ENCODE data around the gene KCNE4.

KCNE4 gene

GRCh38 chr2:223051693-223052289 lies at the start of gene KCNE4:
TSS of gene KCNE4 (plus strand) at chr2:223052190. CDS start at chr2:223052831, 641 bp downstream.
- DNase-seq (ENCODE audit: low read depth): no peak

- no peak for DNase-seq (ENCODE audit: low read depth)
Measured at GRCh38 chr2:223003191-223003590, 48.8 kb upstream of the KCNE4 start.

DNA sequence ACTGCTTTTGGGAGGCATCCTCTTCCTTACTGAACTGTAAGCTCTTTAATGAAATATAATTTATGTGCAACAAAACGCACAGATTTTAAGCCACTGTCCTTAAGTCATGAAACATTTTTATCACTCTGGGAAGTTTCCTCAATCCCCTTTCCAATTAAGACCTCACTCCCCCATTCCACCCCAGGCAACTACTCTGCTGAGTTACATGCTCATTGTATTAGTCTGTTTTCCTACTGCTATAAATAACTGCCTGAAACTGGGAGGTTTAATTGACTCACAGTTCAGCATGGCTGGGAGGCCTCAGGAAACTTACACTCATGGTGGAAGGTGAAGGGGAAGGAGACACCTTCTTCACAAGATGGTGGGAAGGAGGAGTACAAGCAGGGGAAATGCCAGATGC lies 46.5 kb upstream of the KCNE4 start:
- DNase-seq (ENCODE audit: low read depth): no peak

DNA sequence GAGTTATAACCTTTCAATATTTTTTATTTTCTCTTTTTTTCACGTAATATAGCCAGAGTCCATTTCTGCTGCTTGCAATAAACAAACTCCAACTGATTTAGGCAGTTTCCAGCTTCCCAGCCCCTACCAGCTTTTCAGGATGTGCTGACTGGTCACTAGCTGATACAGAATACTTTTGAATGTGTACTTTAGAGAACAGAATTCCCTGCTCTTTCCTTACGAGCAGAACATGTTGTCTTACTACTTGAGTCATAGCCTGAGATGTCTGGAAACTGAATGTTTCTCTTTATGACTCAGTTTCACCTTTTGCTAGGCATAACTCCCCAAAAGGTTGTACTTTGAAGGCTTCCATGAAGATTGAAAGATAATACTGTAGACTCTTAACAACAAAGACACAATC lies 44.5 kb upstream of the KCNE4 start:
- DNase-seq (ENCODE audit: low read depth): no peak

GRCh38 chr2:223008162-223008561 lies 43.8 kb upstream of the KCNE4 start:
- DNase-seq (ENCODE audit: low read depth): no peak

GRCh38 chr2:223008956-223009355 lies 43.0 kb upstream of the KCNE4 start:
- DNase-seq (ENCODE audit: low read depth): no peak

DNA sequence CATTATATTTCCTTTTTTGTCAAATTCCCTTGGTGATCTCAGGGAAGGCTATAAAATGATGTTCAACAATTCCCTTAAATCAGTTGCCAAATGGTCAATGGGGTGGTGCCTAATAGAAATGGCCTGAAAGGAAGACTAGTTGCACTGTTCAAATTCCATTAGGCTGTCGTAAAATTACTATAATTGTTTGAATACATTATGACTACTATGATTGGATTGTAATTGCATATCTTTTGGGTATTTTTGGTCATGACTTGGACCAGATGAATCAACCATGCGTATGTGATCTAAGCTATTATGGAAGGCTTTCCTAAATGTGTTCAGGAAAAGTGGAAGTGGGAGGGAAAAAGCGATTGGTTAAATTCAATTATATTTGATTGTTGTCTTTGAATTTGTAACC lies 41.3 kb upstream of the KCNE4 start:
- no peak for DNase-seq (ENCODE audit: low read depth)

DNA sequence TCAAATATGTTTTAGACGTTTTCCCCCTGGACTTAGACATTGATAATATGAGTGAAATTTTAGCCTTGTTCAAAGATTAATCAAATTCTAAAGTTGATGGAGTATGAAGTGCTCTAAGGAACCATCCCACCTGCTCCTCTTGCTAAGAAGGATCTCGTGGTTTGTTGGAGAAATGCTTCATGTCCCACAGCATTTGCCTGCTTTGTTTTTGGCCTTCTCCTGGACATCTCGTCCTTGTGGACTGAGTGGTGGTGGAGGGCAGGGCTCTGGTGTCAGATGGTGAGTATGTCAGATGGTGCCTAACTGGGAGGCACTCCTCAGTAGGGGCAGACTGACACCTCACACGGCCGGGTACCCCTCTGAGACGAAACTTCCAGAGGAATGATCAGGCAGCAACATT lies 39.7 kb upstream of the KCNE4 start:
- no peak for DNase-seq (ENCODE audit: low read depth)

DNA sequence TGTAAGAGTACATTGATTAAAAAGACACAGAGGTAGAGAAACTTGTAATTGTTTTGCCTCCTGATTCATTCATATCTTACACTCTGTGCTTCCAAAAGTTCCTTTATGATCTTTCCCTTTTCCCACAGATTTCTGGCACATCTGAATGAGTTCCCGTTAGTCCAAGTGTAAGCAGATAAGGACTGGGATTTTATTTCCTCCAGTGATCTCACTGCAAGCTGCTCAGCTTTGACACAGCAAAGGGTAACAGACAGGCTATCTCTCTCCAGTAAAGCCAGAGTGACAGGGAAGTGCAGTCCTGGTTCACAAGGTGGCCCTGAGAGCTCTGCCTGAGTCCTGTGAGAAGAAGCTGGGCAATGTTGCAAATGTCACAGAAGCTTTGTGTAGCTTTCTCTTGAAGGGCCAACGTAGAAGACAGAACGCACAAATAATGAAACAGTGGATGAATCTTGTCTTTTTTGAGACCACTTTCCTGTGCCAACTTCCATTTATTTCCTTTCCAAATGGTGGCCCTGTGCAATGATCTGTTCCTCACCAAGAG lies 32.5 kb upstream of the KCNE4 start:
- DNase-seq (ENCODE audit: low read depth): no peak

DNA sequence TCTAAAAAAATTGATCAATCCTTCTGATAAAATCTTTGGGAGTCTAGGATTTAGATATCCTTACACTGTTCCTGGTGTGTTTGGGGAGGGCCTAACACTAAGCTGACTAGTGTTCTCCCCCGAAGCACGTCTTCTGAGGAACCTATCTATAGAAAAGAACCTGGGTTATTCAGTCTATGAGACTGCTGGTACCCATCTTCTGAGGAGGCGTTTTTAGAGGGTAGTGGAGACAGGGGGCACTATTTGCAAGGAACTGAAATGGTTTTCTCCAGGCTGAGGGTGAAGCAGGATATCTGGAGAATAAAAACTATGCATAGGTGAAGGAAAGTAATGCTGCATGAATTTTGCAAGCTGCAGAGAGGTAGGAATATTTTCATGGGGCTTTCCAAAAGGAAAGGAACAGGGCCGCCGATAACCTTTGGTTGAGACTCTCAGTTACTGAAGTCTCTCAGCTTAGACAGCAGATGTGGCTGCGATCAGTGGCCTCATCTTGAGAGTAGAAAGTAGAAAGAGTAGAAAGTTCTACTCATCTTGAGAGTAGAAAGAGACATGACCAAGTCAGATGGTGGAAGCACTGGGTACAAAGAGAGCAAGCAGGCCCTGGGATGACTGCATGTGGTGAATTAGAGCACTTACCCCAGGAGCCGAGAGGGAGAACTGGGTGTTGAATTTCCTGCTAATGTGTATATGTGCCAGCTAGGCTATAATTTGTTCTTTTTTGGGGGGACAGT lies 31.8 kb upstream of the KCNE4 start:
- DNase-seq (ENCODE audit: low read depth): no peak

GRCh38 chr2:223020971-223021675 lies 30.9 kb upstream of the KCNE4 start:
- DNase-seq (ENCODE audit: low read depth): no peak

DNA sequence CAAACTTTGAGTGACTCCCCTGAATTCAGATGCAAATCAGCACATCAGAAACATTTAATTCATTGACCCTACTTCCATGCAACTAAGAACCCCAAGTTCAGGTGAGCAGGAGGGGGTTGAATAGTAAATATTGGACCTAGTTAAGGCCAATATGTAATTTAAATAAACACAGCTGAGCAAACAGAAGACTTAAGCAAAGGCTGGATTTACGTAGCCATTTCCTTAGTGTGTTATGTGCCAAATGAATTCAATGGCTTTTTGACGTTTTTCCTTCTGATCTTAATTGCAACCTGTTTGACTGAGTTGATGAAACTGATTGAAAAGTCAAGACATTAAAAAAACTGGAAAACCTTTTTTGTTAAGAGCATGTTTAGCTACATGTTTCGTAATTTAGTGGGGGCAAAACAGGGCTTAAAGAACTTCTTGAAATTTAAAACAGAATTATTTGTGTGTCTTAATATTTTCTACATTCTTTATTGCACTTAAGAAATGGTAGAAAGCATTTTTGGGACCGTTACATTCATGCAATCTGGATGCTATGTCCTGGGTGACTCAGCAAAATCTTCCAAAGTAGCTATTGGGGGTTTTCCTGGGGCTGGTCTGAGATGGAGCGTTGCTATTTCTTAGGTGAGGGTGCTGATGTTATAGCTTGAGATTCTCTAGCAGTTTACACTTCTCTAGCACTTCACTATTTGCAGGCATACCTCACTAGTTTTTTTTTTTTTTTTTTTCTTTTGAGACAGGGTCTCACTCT lies 25.5 kb upstream of the KCNE4 start:
- no peak for DNase-seq (ENCODE audit: low read depth)

DNA sequence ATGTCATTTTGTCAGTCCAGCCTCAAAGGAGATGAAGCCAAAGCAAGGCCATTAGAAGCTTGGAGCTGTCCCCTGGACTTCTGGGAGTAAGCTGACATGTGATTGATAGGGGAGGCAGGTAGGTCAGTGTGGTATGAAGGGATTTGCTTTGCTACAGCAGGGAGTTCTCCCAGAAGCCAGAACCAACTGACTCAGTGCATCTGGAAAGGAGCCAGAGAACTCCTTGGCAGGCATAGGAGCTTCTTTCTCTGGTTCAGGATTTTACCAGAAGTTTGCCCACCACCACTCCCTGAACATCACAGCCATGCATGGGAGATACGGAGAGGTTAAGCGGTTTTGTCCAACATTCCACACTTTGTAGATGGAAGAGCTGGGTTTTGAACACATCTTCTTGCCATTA lies 24.5 kb upstream of the KCNE4 start:
- no peak for DNase-seq (ENCODE audit: low read depth)

GRCh38 chr2:223029287-223029686 lies 22.7 kb upstream of the KCNE4 start:
- no peak for DNase-seq (ENCODE audit: low read depth)

DNA sequence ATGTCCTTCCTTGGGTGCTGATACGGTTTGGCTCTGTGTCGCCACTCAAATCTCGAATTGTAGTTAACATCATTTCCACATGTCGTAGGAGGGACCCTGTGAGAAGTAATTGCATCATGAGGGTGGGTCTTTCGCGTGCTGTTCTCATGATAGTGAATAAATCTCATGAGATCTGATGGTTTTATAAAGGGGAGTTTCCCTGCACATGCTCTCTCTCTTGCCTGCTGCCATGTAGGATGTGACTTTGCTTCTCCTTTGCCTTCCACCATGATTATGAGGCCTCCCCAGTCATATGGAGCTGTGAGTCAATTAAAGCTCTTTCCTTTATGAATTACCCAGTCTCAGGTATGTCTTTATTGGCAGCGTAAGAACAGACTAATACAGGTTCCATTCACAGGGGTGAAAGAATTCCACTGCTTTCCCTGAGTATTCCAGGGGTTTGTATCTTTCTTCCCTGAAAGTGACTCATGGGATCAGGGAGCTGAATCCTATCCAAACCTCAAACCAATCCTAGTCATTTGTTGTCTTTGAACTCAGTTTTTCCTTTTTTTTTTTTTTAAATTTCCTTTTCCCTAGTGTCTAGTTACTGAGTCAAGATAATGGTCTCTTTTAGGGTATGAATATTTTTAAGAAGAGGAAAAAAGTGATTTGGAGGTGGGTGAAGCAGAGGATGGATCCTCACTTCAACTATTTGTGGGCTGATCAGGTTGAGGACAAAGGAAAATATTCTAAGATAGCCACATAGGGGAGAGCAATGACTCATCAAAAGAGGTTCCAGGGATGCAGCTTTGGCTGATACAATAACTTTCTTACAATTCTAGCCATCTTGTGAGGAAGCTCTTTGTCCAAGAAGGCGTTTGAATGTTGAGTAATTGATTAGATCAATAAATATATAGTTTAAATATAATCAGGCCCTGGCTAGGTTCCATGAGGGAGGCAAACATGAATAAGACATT lies 19.5 kb upstream of the KCNE4 start:
- DNase-seq (ENCODE audit: low read depth): no peak

GRCh38 chr2:223034221-223034975 lies 17.6 kb upstream of the KCNE4 start:
- no peak for DNase-seq (ENCODE audit: low read depth)

DNA sequence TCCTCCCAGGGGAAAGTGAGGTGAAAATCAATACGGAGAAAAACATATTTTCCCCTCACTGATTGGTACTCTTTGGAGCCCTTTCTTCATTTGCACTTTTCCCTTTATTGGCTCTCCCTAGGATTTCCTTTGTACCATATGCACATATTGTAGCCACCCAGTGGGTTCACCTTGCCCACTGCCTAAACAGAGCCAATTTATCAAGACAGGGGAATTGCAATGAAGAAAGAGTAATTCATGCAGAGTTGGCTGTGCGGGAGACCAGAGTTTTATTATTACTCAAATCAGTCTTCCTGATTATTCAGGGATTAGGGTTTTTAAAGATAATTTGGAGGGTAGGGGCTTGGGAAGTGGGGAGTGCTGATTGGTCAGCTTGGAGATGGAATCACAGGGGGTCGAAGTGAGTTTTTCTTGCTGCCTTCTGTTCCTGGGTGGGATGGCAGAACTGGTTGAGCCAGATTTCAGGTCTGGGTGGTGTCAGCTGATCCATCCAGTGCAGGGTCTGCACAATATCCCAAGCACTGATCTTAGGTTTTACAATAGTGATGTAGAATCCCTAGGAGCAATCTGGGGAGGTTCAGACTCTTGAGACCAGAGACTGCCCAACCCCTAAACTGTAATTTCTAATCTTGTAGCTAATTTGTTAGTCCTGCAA lies 15.1 kb upstream of the KCNE4 start:
- DNase-seq (ENCODE audit: low read depth): no peak

DNA sequence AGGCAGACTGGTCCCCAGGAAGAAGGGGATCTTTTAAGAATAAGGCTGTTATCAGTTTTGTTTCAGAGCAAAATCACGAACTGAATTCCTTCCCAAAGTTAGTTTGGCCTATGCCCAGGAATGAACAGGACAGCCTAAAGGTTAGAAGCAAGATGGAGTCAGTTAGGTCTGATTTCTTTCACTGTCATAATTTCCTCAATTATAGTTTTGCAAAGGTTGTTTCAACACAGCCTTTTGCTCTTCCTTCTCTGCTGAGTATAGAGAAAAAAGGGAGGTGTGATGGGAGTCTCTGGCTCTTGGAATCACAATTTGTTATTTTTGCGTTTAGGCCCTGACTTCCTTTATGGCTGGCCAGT lies 14.6 kb upstream of the KCNE4 start:
- DNase-seq (ENCODE audit: low read depth): no peak

- no peak for DNase-seq (ENCODE audit: low read depth)
Measured at GRCh38 chr2:223039618-223040017, 12.4 kb upstream of the KCNE4 start.

DNA sequence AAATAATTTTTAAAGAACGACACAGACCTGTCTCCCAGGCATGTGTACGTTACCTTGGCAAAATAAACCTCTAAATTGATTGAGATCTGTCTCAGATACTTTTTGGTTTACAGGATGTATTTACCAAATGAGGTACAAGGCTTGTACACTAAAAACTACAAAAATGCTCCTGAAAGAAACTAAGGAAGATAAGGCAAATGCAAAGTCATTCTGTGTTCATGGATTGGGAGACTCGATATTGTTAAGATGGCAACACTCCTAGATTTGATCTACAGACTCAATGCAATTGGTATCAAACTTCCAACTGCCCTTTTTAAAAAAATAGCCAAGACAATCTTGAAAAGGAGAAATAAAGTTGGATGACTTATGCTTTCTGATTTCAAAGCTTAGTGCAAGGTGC lies 11.5 kb upstream of the KCNE4 start:
- DNase-seq (ENCODE audit: low read depth): no peak
